PC-9 (cell line): ENCODE results near the gene VSIG10L. TPM values are rescaled to one million over a fixed set of nuclear protein-coding genes. Genes with fewer than 3 reads are reported as not detected.

Experiments
- BruUV-seq: library from RNA; stranded (reverse); fragments of 400-500 nt; replicated peaks from 2 replicates; lab custom pipeline; 2021; lab: Mats Ljungman, UMichigan
- CTCF ChIA-PET: fragments of 300-600 bp; sonication (Branson Sonifier 250); formaldehyde crosslinking; loops from one replicate; lab custom pipeline; 2022; ENCODE audit warnings: antibody characterized with exemption; lab: Charles Lee
- POLR2A ChIA-PET: fragments of 300-600 bp; sonication (Branson Sonifier 250); formaldehyde crosslinking; loops from one replicate; lab custom pipeline; 2022; ENCODE audit warnings: antibody characterized with exemption; ENCODE audit not compliant: unreplicated experiment; lab: Charles Lee
- DNase-seq, 2 experiments: peaks; one replicate each; pipeline versions ENCODE4 v3.0.0 to v3.0.0-alpha.2; 2015 to 2022; ENCODE audit warnings: mixed read lengths in 1 of 2
- H2AFZ ChIP-seq: fragments of 200-600 bp; sonication (generic); 2 replicates; pipeline ENCODE4 v1.8.1; 2017; ENCODE audit warnings: antibody characterized with exemption
- H3F3A ChIP-seq: fragments of 200-600 bp; sonication (generic); 2 replicates; pipeline ENCODE4 v1.8.1; 2017; ENCODE audit warnings: antibody characterized with exemption, mild to moderate bottlenecking, low read depth; ENCODE audit not compliant: insufficient read depth
- H3K27ac ChIP-seq: fragments of 200-600 bp; sonication (generic); 2 replicates; pipeline ENCODE4 v1.6.1; 2016; ENCODE audit warnings: mixed run types
- H3K27me3 ChIP-seq: fragments of 200-600 bp; sonication (generic); 2 replicates; pipeline ENCODE4 v1.6.1; 2016; ENCODE audit warnings: low read depth, mixed run types; ENCODE audit not compliant: insufficient read depth
- H3K36me3 ChIP-seq: fragments of 200-600 bp; sonication (generic); 2 replicates; pipeline ENCODE4 v1.6.1; 2016; ENCODE audit warnings: low read depth, mixed run types
- H3K4me1 ChIP-seq: fragments of 200-600 bp; sonication (generic); replicated peaks from 2 replicates; pipeline ENCODE4 v1.6.1; 2016; ENCODE audit warnings: mixed run types; ENCODE audit not compliant: insufficient read depth
- H3K4me2 ChIP-seq: fragments of 200-600 bp; sonication (generic); 2 replicates; pipeline ENCODE4 v1.6.1; 2017; ENCODE audit warnings: mixed run types
- H3K4me3 ChIP-seq: fragments of 200-600 bp; sonication (generic); 2 replicates; pipeline ENCODE4 v1.6.1; 2016; ENCODE audit warnings: mixed run types
- H3K79me2 ChIP-seq: fragments of 200-600 bp; sonication (generic); 2 replicates; pipeline ENCODE4 v1.6.1; 2017; ENCODE audit warnings: low read depth, mixed run types
- H3K9me2 ChIP-seq: fragments of 200-600 bp; sonication (generic); 2 replicates; pipeline ENCODE4 v1.8.1; 2017; ENCODE audit warnings: mild to moderate bottlenecking; ENCODE audit not compliant: insufficient read depth
- H3K9me3 ChIP-seq: fragments of 200-600 bp; sonication (generic); 2 replicates; pipeline ENCODE4 v1.8.1; 2016; ENCODE audit warnings: low read depth; ENCODE audit not compliant: insufficient read depth
- H4K20me1 ChIP-seq: fragments of 200-600 bp; sonication (generic); 2 replicates; pipeline ENCODE4 v1.8.1; 2017; ENCODE audit not compliant: insufficient read depth
- CTCF ChIP-seq: fragments of 200-600 bp; sonication (generic); conservative IDR thresholded peaks from 2 replicates; pipeline ENCODE4 v1.6.1; 2017; ENCODE audit warnings: mixed run types, antibody characterized with exemption, mild to moderate bottlenecking, moderate library complexity
- EZH2 ChIP-seq: fragments of 200-600 bp; sonication (generic); IDR thresholded peaks from 2 replicates; pipeline ENCODE4 v1.8.0; 2017; ENCODE audit warnings: antibody characterized with exemption, low read depth
- intact Hi-C: fragments of 100-400 bp; cut with micrococcal nuclease; formaldehyde crosslinking; loops from one replicate; pipeline ENCODE4 v1.10.0; 2022; ENCODE audit not compliant: unreplicated experiment
- total RNA-seq: library from RNA; stranded (reverse); gene quantifications from 2 replicates; pipeline ENCODE4 v1.2.3, GENCODE V29; 2021

Gene VSIG10L
- total RNA-seq, 1 experiment from 2014 or later, result 2.8 TPM

GRCh38 chr19:51357952-51358351 is 16.0 kb upstream of the VSIG10L start:
- ChIA-PET CTCF (no interaction called here), POLR2A (no interaction called here)
- Histone ChIP-seq H3K27ac (no peak overlapping the region), H2AFZ (no peak overlapping the region), H3K4me3 (no peak overlapping the region), H3K9me3 (no peaks in the 10 kb centered on the region), H3K27me3 (no peaks in the 10 kb centered on the region), H3K4me2 (no peak overlapping the region), H3K9me2 (no peaks in the 10 kb centered on the region), H3K36me3 (no peaks in the 10 kb centered on the region), H3K4me1 (peaks cover 8% of the 10 kb centered on the region), H4K20me1 (peaks cover 14% of the 10 kb centered on the region; the same call in 1 of the 2 replicates), H3F3A (peaks cover 12% of the 10 kb centered on the region; the same call in 1 of the 2 replicates), H3K79me2 (peaks cover 15% of the 10 kb centered on the region; the same call in 1 of the 2 replicates)
- no TSS peak for BruUV-seq
- intact Hi-C loops, result no loop called here
- TF ChIP-seq EZH2 (no peak), CTCF (no peak)
- DNase-seq, result no peak

- CTCF ChIA-PET, result no interaction called here
- peaks cover 7% of the 10 kb centered on the region; the same call in 1 of the 2 replicates for H4K20me1 ChIP-seq
- no peak overlapping the region for H2AFZ ChIP-seq
- H3K9me2 ChIP-seq, result no peaks in the 10 kb centered on the region
- intact Hi-C loops, result no loop called here
- no peaks in the 10 kb centered on the region for H3K36me3 ChIP-seq
- no peak overlapping the region for H3K27ac ChIP-seq
- 0 out of 2 replicates have a peak, but pooled peaks cover 7% of the 10 kb centered on the region for H3K79me2 ChIP-seq
- no peak overlapping the region for H3K4me2 ChIP-seq
- TF ChIP-seq EZH2 (no peak), CTCF (no peak)
- DNase-seq, result no peak
- H3K27me3 ChIP-seq, result no peaks in the 10 kb centered on the region
- H3F3A ChIP-seq, result peaks cover 9% of the 10 kb centered on the region
- POLR2A ChIA-PET, result no interaction called here
- BruUV-seq, result no TSS peak
- no peaks in the 10 kb centered on the region for H3K4me1 ChIP-seq
- H3K9me3 ChIP-seq, result no peaks in the 10 kb centered on the region
- H3K4me3 ChIP-seq, result no peak overlapping the region
Measured at GRCh38 chr19:51356159-51356801, 14.3 kb upstream of the VSIG10L start.

- POLR2A ChIA-PET, result no interaction called here
- no peaks in the 10 kb centered on the region for H3K27me3 ChIP-seq
- TF ChIP-seq EZH2 (no peak), CTCF (no peak)
- peaks cover 7% of the 10 kb centered on the region; the same call in 1 of the 2 replicates for H4K20me1 ChIP-seq
- CTCF ChIA-PET, result no interaction called here
- no peak overlapping the region for H3K4me2 ChIP-seq
- H3K36me3 ChIP-seq, result no peaks in the 10 kb centered on the region
- no peak overlapping the region for H3K4me3 ChIP-seq
- intact Hi-C loops, result no loop called here
- no peak overlapping the region for H2AFZ ChIP-seq
- peaks cover 12% of the 10 kb centered on the region for H3F3A ChIP-seq
- DNase-seq, result no peak
- H3K79me2 ChIP-seq, result no peaks in the 10 kb centered on the region
- H3K9me2 ChIP-seq, result no peaks in the 10 kb centered on the region
- H3K4me1 ChIP-seq, result peaks cover 8% of the 10 kb centered on the region
- no peak overlapping the region for H3K27ac ChIP-seq
- H3K9me3 ChIP-seq, result no peaks in the 10 kb centered on the region
- BruUV-seq, result no TSS peak
Measured at GRCh38 chr19:51354742-51355148, 12.8 kb upstream of the VSIG10L start.
